Measurements from ENCODE around the gene SHROOM1. TPM values are rescaled to one million over a fixed set of nuclear protein-coding genes. Genes with fewer than 3 reads are reported as not detected.

Gene SHROOM1
- total RNA-seq, 6 donors from 2014 or later = 7.7 to 27.6 (median 20.0) TPM

GRCh38 chr5:132776131-132776937 is 54.1 kb downstream of the SHROOM1 start:
- Histone ChIP-seq H3K9me3 (no peaks in the 10 kb centered on the region), H3K27ac (peak overlapping the region; percentile 79 to 89 (median 84)), H3K4me1 (peaks cover 29 to 51% (median 32%) of the 10 kb centered on the region in 4 donors), H3K36me3 (no peaks in the 10 kb centered on the region), H3K4me3 (peak overlapping the region; percentile 75 to 95 (median 87)), H3K27me3 (no peaks in the 10 kb centered on the region)
- TF ChIP-seq POLR2A (IDR thresholded peaks at IDR 0.05) (no peak), POLR2AphosphoS5 (IDR thresholded peaks at IDR 0.05) (no peak), EP300 (IDR thresholded peaks at IDR 0.05) (no peak), CTCF (IDR thresholded peaks at IDR 0.05) (no peak)
- 10 to 11% methylated on average over 8 to 23 of the region's 39 CpGs for WGBS, 2 donors
- DNase-seq (no peak), ATAC-seq (ENCODE audit: low FRiP score in 2 of 2) (peak; percentile 41 to 57)

GRCh38 chr5:132775476-132775961 is 54.9 kb downstream of the SHROOM1 start:
- 53 to 64% methylated on average over 7 of the region's 7 CpGs for whole genome bisulfite sequencing, 2 donors
- no peak for TF ChIP-seq POLR2AphosphoS5 (IDR thresholded peaks at IDR 0.05)
- no peak for TF ChIP-seq CTCF (IDR thresholded peaks at IDR 0.05)
- no peak for TF ChIP-seq POLR2A (IDR thresholded peaks at IDR 0.05)
- TF ChIP-seq EP300 (IDR thresholded peaks at IDR 0.05) = no peak
- Histone ChIP-seq H3K9me3 (no peaks in the 10 kb centered on the region), H3K4me1 (peaks cover 36 to 56% (median 40%) of the 10 kb centered on the region in 4 donors), H3K27me3 (no peaks in the 10 kb centered on the region), H3K4me3 (peak overlapping the region in 2 of 4 donors; percentile 94 to 95), H3K27ac (peak overlapping the region in 3 of 4 donors; percentile 81 to 89 (median 87)), H3K36me3 (no peaks in the 10 kb centered on the region)
- DNase-seq = no peak
- ATAC-seq (ENCODE audit: low FRiP score in 2 of 2) = no peak

- Histone ChIP-seq H3K27me3 (no peaks in the 10 kb centered on the region), H3K36me3 (no peaks in the 10 kb centered on the region), H3K9me3 (no peaks in the 10 kb centered on the region), H3K4me1 (peaks cover 39 to 56% (median 41%) of the 10 kb centered on the region in 4 donors), H3K4me3 (no peak overlapping the region), H3K27ac (no peak overlapping the region)
- TF ChIP-seq POLR2AphosphoS5 (IDR thresholded peaks at IDR 0.05) (no peak), CTCF (IDR thresholded peaks at IDR 0.05) (no peak), EP300 (IDR thresholded peaks at IDR 0.05) (no peak), POLR2A (IDR thresholded peaks at IDR 0.05) (no peak)
- peak in 1 of 2 donors; percentile 23 for ATAC-seq (ENCODE audit: low FRiP score in 2 of 2)
- no peak for DNase-seq
- WGBS, 2 donors = 87 to 95% methylated on average over 3 to 5 of the region's 5 CpGs
These were observed 55.6 kb downstream of the SHROOM1 start for GRCh38 chr5:132774896-132775295.

GRCh38 chr5:132774406-132774805 is 56.0 kb downstream of the SHROOM1 start:
- ATAC-seq (ENCODE audit: low FRiP score in 2 of 2) = peak in 1 of 2 donors; percentile 8
- no peak overlapping the region for H3K27ac ChIP-seq
- H3K9me3 ChIP-seq = no peaks in the 10 kb centered on the region
- no peak for DNase-seq
- no peak overlapping the region for H3K4me3 ChIP-seq
- TF ChIP-seq POLR2AphosphoS5 (IDR thresholded peaks at IDR 0.05) (no peak), EP300 (IDR thresholded peaks at IDR 0.05) (no peak)
- WGBS, 2 donors = 69 to 92% methylated on average over 2 to 3 of the region's 3 CpGs
- peaks cover 39 to 56% (median 41%) of the 10 kb centered on the region in 4 donors for H3K4me1 ChIP-seq
- H3K36me3 ChIP-seq = no peaks in the 10 kb centered on the region
- no peaks in the 10 kb centered on the region for H3K27me3 ChIP-seq

GRCh38 chr5:132773601-132774355 is 56.7 kb downstream of the SHROOM1 start:
- H3K4me3 ChIP-seq = no peak overlapping the region
- TF ChIP-seq EP300 (IDR thresholded peaks at IDR 0.05) = no peak
- TF ChIP-seq POLR2A (IDR thresholded peaks at IDR 0.05) = no peak
- no peak for TF ChIP-seq POLR2AphosphoS5 (IDR thresholded peaks at IDR 0.05)
- TF ChIP-seq CTCF (IDR thresholded peaks at IDR 0.05) = no peak
- H3K27ac ChIP-seq = no peak overlapping the region

More at GRCh38 chr5:132773601-132774355, 56.7 kb downstream of the SHROOM1 start:
- Histone ChIP-seq H3K4me1 (peaks cover 39 to 56% (median 41%) of the 10 kb centered on the region in 4 donors), H3K27me3 (no peaks in the 10 kb centered on the region), H3K36me3 (no peaks in the 10 kb centered on the region), H3K9me3 (no peaks in the 10 kb centered on the region)
- ATAC-seq (ENCODE audit: low FRiP score in 2 of 2) (no peak), DNase-seq (no peak)
- 78 to 87% methylated on average over 10 to 12 of the region's 12 CpGs for WGBS, 2 donors
